Activated T-cell treated with anti-CD3 and anti-CD28 coated beads, Interleukin-2, amount 50 U/mL, for 4 hours (primary cell): Measurements from ENCODE around the gene MYO6. TPM values are rescaled to one million over a fixed set of nuclear protein-coding genes. Genes with fewer than 3 reads are reported as not detected.
"Not testable (repeated sequence)": the region's sequence is repeated elsewhere in the genome, so short reads cannot be mapped to it uniquely, and the experiment has no call there.

ENCODE experiments used
- ATAC-seq, 2 donors: fragments of 200-7000 bp; cut with Tn5 transposase; one replicate each; pipeline ENCODE4 v1.10.0; 2021
- DNase-seq: peaks from one replicate; pipeline ENCODE4 v3.0.0-alpha.2; 2020
- H3K27me3 Mint-ChIP-seq: one replicate; pipeline ENCODE4 v1.8.0; 2021; ENCODE audit warnings: low read depth, mixed read lengths
- H3K36me3 Mint-ChIP-seq: one replicate; pipeline ENCODE4 v1.8.0; 2022; ENCODE audit warnings: mixed read lengths; ENCODE audit not compliant: insufficient read depth
- H3K4me1 Mint-ChIP-seq: one replicate; pipeline ENCODE4 v1.8.0; 2021; ENCODE audit warnings: low read depth, mixed read lengths
- H3K4me3 Mint-ChIP-seq: one replicate; pipeline ENCODE4 v1.8.0; 2021; ENCODE audit warnings: mild to moderate bottlenecking, moderate library complexity, mixed read lengths
- H3K9me3 Mint-ChIP-seq: one replicate; pipeline ENCODE4 v1.8.0; 2021; ENCODE audit warnings: mixed read lengths
- total RNA-seq, 3 donors: library from RNA; stranded (reverse); gene quantifications; one replicate each; pipeline ENCODE4 v1.2.1, GENCODE V29; 2021

Gene MYO6
- total RNA-seq, 3 donors from 2014 or later = 0.71 to 1.0 (median 0.92) TPM

GRCh38 chr6:75863784-75864183 lies 114.7 kb downstream of the MYO6 start:
- Mint-ChIP-seq H3K9me3 (no peaks in the 10 kb centered on the region), H3K4me1 (no peaks in the 10 kb centered on the region), H3K36me3 (no peaks in the 10 kb centered on the region), H3K27me3 (peaks cover 4% of the 10 kb centered on the region), H3K4me3 (no peak overlapping the region)
- DNase-seq (no peak), ATAC-seq (no peak)

GRCh38 chr6:75864446-75864845 lies 115.4 kb downstream of the MYO6 start:
- Mint-ChIP-seq H3K9me3 (no peaks in the 10 kb centered on the region), H3K36me3 (no peaks in the 10 kb centered on the region), H3K27me3 (peaks cover 4% of the 10 kb centered on the region), H3K4me1 (no peaks in the 10 kb centered on the region), H3K4me3 (no peak overlapping the region)
- ATAC-seq = no peak
- no peak for DNase-seq

DNA sequence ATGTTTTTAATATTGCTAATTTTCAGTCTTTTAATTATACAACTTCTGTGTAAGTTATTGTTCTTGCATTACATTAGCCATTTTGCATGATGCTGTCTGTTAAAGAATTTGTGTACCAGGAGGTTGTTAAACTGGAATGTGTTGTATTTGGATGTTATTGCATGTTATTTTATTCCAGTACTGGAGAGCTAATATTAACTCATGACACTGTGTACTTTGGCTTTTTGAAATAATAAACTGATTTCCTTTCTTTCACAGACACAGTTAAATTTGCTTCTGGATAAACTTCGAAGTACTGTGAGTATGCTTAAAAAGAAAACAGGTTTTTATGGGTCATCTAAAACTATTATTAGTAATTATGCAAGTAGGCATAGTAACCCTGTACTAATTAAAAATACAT lies 121.3 kb downstream of the MYO6 start:
- Mint-ChIP-seq H3K36me3 (no peaks in the 10 kb centered on the region), H3K4me3 (no peak overlapping the region), H3K9me3 (no peaks in the 10 kb centered on the region), H3K27me3 (no peaks in the 10 kb centered on the region), H3K4me1 (no peaks in the 10 kb centered on the region)
- no peak for ATAC-seq
- DNase-seq = no peak

- Mint-ChIP-seq H3K9me3 (no peaks in the 10 kb centered on the region), H3K4me1 (no peaks in the 10 kb centered on the region), H3K36me3 (no peaks in the 10 kb centered on the region), H3K4me3 (no peak overlapping the region), H3K27me3 (no peaks in the 10 kb centered on the region)
- ATAC-seq (no peak), DNase-seq (no peak)
Measured at GRCh38 chr6:75874224-75874623, 125.2 kb downstream of the MYO6 start.

- Mint-ChIP-seq H3K27me3 (no peaks in the 10 kb centered on the region), H3K4me3 (no peak overlapping the region), H3K4me1 (no peaks in the 10 kb centered on the region), H3K36me3 (no peaks in the 10 kb centered on the region), H3K9me3 (no peaks in the 10 kb centered on the region)
- DNase-seq (no peak), ATAC-seq (no peak)
Measured at GRCh38 chr6:75876152-75876551, 127.1 kb downstream of the MYO6 start.

DNA sequence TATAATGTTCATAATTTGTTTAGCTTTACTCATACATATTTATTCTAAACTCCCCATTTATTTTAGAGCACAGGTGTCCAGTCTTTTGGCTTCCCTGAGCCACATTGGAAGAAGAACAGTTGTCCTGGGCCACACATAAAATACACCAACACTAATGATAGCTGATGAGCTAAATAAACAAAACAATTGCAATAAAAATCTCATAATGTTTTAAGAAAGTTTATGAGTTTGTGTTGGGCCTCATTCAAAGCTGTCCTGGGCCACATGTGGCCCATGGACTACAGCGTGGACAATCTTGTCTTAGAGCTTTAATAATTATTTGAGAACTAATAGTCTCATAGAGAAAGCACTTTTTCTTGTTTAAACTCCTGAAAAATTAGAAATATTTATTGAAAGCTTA lies 131.3 kb downstream of the MYO6 start:
- H3K27me3 Mint-ChIP-seq = no peaks in the 10 kb centered on the region
- H3K9me3 Mint-ChIP-seq = no peaks in the 10 kb centered on the region
- no peaks in the 10 kb centered on the region for H3K4me1 Mint-ChIP-seq
- ATAC-seq = no peak
- no peaks in the 10 kb centered on the region for H3K36me3 Mint-ChIP-seq
- DNase-seq = no peak
- no peak overlapping the region for H3K4me3 Mint-ChIP-seq

DNA sequence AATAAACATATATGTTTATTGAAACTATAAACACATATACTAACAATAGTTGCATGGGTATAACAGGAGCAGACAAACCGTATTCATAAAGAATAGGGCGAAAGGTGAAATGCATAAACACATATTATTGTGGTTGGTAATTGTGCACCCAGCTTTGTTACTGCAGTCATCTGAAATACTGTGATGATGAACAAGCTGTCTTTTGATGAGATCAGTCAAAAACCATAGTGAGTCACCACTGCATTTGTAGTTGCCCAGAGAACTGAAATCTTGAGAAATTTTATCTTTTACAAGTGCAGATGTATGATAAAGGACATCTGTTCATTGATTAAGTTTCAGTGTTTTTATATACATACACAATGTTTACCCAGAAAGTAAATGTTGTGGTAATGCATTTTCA lies 133.7 kb downstream of the MYO6 start:
- ATAC-seq (no peak), DNase-seq (no peak)
- no peaks in the 10 kb centered on the region for H3K4me1 Mint-ChIP-seq
- H3K27me3 Mint-ChIP-seq = no peaks in the 10 kb centered on the region
- H3K4me3 Mint-ChIP-seq = no peak overlapping the region
- H3K9me3 Mint-ChIP-seq = no peaks in the 10 kb centered on the region
- H3K36me3 Mint-ChIP-seq = no peaks in the 10 kb centered on the region

DNA sequence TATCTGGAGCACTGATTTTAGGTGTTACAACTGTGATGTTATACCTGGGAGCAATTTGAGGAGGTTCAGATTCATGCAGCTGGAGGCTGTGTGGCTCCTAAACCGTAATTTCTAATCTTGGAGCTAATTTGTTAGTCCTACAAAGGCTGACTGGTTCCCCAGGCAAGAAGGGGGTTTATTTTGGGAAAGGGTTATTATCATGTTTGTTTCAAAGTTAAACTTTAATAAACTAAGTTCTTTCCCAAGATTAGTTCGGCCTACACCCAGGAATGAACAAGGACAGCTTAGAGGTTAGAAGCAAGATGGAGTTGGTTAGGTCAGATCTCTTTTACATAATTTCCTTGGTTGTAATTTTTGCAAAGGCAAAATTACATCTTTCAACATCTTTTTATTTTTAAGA lies 135.8 kb downstream of the MYO6 start:
- H3K4me3 Mint-ChIP-seq = no peak overlapping the region
- no peaks in the 10 kb centered on the region for H3K36me3 Mint-ChIP-seq
- DNase-seq (no peak), ATAC-seq (no peak)
- no peaks in the 10 kb centered on the region for H3K4me1 Mint-ChIP-seq
- H3K9me3 Mint-ChIP-seq = no peaks in the 10 kb centered on the region
- H3K27me3 Mint-ChIP-seq = no peaks in the 10 kb centered on the region

DNA sequence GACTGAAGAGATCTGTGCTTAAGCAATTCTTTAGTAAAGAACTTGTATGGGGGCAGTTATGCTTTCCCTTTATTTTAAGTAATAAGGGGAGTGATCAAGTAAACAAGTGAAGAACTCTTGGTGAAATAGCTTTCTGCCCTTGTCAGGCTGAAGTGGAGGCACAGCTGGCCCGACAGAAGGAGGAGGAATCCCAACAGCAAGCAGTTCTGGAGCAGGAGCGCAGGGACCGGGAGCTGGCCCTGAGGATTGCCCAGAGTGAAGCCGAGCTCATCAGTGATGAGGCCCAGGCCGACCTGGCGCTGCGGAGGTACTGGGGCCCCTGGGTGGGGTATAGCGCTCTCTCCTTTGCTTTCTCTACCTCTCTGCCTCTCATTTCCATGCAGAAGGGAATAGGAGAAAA lies 143.3 kb downstream of the MYO6 start:
- Mint-ChIP-seq H3K27me3 (peaks cover 1% of the 10 kb centered on the region), H3K9me3 (no peaks in the 10 kb centered on the region), H3K36me3 (no peaks in the 10 kb centered on the region), H3K4me1 (peaks cover 3% of the 10 kb centered on the region), H3K4me3 (no peak overlapping the region)
- DNase-seq (no peak), ATAC-seq (no peak)

DNA sequence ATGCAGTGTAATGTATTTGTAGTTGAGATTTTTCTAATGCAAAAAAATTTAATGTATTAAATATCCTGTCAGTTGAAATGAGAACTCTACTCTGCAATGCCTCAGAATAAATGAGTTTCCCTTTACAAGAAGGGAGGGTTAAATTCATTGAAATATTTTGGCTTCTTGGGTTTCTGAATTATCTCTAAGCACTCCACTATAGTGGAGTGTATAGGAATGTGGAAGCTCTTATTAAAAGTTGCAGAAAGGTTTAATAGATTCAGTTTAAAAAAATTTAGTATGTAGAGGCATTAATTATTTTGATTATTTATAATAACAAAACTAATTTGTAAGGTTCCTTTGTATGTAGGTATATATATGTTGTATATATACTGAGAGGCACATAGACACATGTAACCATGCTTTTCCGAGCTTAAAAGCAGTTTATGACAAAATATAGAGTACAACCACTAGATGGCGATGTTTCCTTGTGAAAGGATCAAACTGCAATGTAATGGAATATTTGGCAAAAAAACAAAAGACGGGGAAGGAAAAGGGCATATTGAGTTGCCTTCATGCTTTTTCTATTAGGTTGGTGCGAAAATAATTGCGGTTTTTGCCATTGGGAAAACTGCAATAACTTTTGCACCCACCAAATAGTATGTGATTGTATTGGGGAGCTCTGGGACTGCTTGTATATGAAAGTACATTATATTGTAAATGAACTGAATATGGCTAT lies 144.2 kb downstream of the MYO6 start:
- Mint-ChIP-seq H3K4me1 (peaks cover 3% of the 10 kb centered on the region), H3K4me3 (no peak overlapping the region), H3K27me3 (peaks cover 1% of the 10 kb centered on the region), H3K9me3 (no peaks in the 10 kb centered on the region), H3K36me3 (no peaks in the 10 kb centered on the region)
- ATAC-seq (no peak), DNase-seq (no peak)

DNA sequence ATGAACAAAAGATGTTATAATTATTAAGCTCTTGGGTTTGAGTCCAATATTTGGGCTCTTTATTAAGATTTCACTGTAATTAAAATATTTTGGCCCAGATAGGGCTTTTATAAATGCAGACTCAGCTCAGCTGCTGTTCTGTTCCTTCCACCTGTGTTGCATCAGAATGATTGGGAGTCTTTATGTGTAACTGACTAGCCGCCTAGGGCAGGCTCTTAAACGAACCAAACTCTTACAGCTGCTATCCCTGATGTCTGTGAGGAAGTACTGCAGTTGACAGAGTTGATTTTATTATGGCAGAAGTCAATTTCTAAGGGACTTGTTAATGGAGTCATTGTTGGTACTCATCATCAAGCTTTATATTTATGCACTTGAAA lies 144.7 kb downstream of the MYO6 start:
- no peaks in the 10 kb centered on the region for H3K9me3 Mint-ChIP-seq
- H3K36me3 Mint-ChIP-seq = no peaks in the 10 kb centered on the region
- no peak overlapping the region for H3K4me3 Mint-ChIP-seq

GRCh38 chr6:75896526-75896925 lies 147.5 kb downstream of the MYO6 start:
- no peak for DNase-seq
- H3K27me3 Mint-ChIP-seq = no peaks in the 10 kb centered on the region
- H3K4me1 Mint-ChIP-seq = peaks cover 3% of the 10 kb centered on the region
- H3K36me3 Mint-ChIP-seq = no peaks in the 10 kb centered on the region
- no peak overlapping the region for H3K4me3 Mint-ChIP-seq
- H3K9me3 Mint-ChIP-seq = no peaks in the 10 kb centered on the region
- no peak for ATAC-seq

More for the DNA sequence above, 144.7 kb downstream of the MYO6 start:
- ATAC-seq (no peak), DNase-seq (no peak)
- H3K4me1 Mint-ChIP-seq = peaks cover 3% of the 10 kb centered on the region
- H3K27me3 Mint-ChIP-seq = peaks cover 1% of the 10 kb centered on the region

DNA sequence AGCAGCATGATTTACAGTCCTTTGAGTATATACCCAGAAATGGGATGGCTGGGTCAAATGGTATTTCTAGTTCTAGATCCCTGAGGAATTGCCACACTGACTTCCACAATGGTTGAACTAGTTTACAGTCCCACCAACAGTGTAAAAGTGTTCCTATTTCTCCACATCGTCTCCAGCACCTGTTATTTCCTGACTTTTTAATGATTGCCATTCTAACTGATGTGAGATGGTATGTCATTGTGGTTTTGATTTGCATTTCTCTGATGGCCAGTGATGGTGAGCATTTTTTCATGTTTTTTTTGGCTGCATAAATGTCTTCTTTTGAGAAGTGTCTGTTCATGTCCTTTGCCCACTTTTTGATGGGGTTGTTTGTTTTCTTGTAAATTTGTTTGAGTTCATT lies 151.2 kb downstream of the MYO6 start:
- not testable (repeated sequence) for H3K36me3 Mint-ChIP-seq, DNase-seq, H3K4me1 Mint-ChIP-seq, H3K27me3 Mint-ChIP-seq, ATAC-seq, H3K4me3 Mint-ChIP-seq, H3K9me3 Mint-ChIP-seq

DNA sequence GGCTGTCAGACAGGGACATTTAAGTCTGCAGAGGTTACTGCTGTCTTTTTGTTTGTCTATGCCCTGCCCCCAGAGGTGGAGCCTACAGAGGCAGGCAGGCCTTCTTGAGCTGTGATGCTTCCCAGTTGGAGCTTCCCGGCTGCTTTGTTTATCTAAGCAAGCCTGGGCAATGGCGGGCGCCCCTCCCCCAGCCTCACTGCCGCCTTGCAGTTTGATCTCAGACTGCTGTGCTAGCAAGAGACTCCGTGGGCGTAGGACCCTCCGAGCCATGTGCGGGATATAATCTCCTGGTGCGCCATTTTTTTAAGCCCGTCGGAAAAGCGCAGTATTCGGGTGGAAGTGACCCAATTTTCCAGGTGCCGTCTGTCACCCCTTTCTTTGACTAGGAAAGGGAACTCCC lies 156.1 kb downstream of the MYO6 start:
- not testable (repeated sequence) for ATAC-seq, DNase-seq, H3K27me3 Mint-ChIP-seq, H3K4me1 Mint-ChIP-seq, H3K9me3 Mint-ChIP-seq, H3K4me3 Mint-ChIP-seq, H3K36me3 Mint-ChIP-seq

DNA sequence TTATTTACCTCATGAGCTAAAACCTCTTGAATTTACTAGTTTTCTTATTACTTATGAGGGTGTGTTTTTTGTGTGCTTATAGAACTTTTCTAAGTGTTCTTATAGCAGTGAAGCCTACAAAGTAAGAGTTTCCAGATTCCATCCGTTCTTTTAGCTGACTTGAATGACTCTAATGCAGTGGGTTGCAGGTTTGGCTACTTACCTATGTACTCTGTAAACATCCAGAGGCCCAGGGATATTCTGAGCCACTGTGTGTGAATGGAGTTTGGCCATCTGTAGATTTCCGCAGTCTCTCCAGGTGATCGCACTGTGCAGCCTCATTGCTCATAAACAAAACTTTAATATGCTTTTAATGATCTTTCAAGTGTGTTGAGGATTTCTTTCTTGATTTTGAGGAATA lies 157.8 kb downstream of the MYO6 start:
- DNase-seq = no peak
- no peak for ATAC-seq
- H3K9me3 Mint-ChIP-seq = no peaks in the 10 kb centered on the region
- H3K4me1 Mint-ChIP-seq = no peaks in the 10 kb centered on the region
- no peaks in the 10 kb centered on the region for H3K36me3 Mint-ChIP-seq
- no peak overlapping the region for H3K4me3 Mint-ChIP-seq
- no peaks in the 10 kb centered on the region for H3K27me3 Mint-ChIP-seq

GRCh38 chr6:75907444-75907843 lies 158.4 kb downstream of the MYO6 start:
- Mint-ChIP-seq H3K36me3 (no peaks in the 10 kb centered on the region), H3K4me3 (no peak overlapping the region), H3K4me1 (no peaks in the 10 kb centered on the region), H3K9me3 (no peaks in the 10 kb centered on the region), H3K27me3 (no peaks in the 10 kb centered on the region)
- DNase-seq (no peak), ATAC-seq (no peak)
